CD8-positive, alpha-beta memory T cell (primary cell): Measurements from ENCODE around the gene RAD51B. TPM values are rescaled to one million over a fixed set of nuclear protein-coding genes. Genes with fewer than 3 reads are reported as not detected.
A peak's percentile ranks its signal among the peaks of the same experiment; 100 is the strongest.

Experiments used
- CTCF ChIA-PET: fragments of 350-600 bp; sonication (Branson Sonifier 250); formaldehyde crosslinking; loops from one replicate; lab custom pipeline; 2021; ENCODE audit warnings: antibody characterized with exemption; lab: Charles Lee
- POLR2A ChIA-PET: fragments of 350-600 bp; sonication (Branson Sonifier 250); formaldehyde crosslinking; loops from one replicate; lab custom pipeline; 2021; ENCODE audit warnings: antibody characterized with exemption; lab: Charles Lee
- DNase-seq, 5 donors: peaks; one replicate each; pipeline versions ENCODE4 v3.0.0 to v3.0.0-alpha.2; 2020 to 2022; ENCODE audit warnings: mixed read lengths in 1 of 5
- H3K27ac ChIP-seq: one replicate; pipeline ENCODE4 v1.7.0; 2013; ENCODE audit warnings: low read depth, mild to moderate bottlenecking, low read length, moderate library complexity
- H3K27me3 ChIP-seq: 2 replicates; pipeline ENCODE4 v1.7.0; 2013; ENCODE audit warnings: low read length, mild to moderate bottlenecking; ENCODE audit not compliant: insufficient read depth, poor library complexity, severe bottlenecking
- H3K36me3 ChIP-seq: 2 replicates; pipeline ENCODE4 v1.7.0; 2013; ENCODE audit warnings: mild to moderate bottlenecking, low read length, moderate library complexity; ENCODE audit not compliant: insufficient read depth
- H3K4me1 ChIP-seq: 2 replicates; pipeline ENCODE4 v1.7.0; 2013; ENCODE audit warnings: mild to moderate bottlenecking, low read length, moderate library complexity; ENCODE audit not compliant: insufficient read depth
- H3K4me3 ChIP-seq: 2 replicates; pipeline ENCODE4 v1.7.0; 2013; ENCODE audit warnings: mild to moderate bottlenecking, low read length
- H3K9me3 ChIP-seq: 2 replicates; pipeline ENCODE4 v1.7.0; 2013; ENCODE audit warnings: mild to moderate bottlenecking, low read length
- H3K27ac Mint-ChIP-seq, 8 donors: one replicate each; pipeline ENCODE4 v1.8.0; 2020 to 2021; ENCODE audit warnings: mixed read lengths in 8 of 8, mild to moderate bottlenecking in 6 of 8, inconsistent platforms in 3 of 8, moderate library complexity in 3 of 8
- H3K27me3 Mint-ChIP-seq, 2 donors: one replicate each; pipeline ENCODE4 v1.8.0; 2020 to 2021; ENCODE audit warnings: mixed read lengths in 2 of 2, mild to moderate bottlenecking in 1 of 2, moderate library complexity in 1 of 2
- H3K36me3 Mint-ChIP-seq, 3 donors: one replicate each; pipeline ENCODE4 v1.8.0; 2020 to 2021; ENCODE audit warnings: mixed read lengths in 3 of 3, inconsistent platforms in 1 of 3, mild to moderate bottlenecking in 1 of 3
- H3K4me1 Mint-ChIP-seq, 3 donors: one replicate each; pipeline ENCODE4 v1.8.0; 2020 to 2021; ENCODE audit warnings: mixed read lengths in 3 of 3, inconsistent platforms in 1 of 3, mild to moderate bottlenecking in 1 of 3
- H3K4me3 Mint-ChIP-seq, 7 donors: one replicate each; pipeline ENCODE4 v1.8.0; 2020 to 2021; ENCODE audit warnings: mixed read lengths in 7 of 7, mild to moderate bottlenecking in 6 of 7, moderate library complexity in 4 of 7, inconsistent platforms in 2 of 7
- H3K9me3 Mint-ChIP-seq, 5 donors: one replicate each; pipeline ENCODE4 v1.8.0; 2020 to 2022; ENCODE audit warnings: mixed read lengths in 5 of 5, mild to moderate bottlenecking in 3 of 5, moderate library complexity in 2 of 5, inconsistent platforms in 1 of 5
- polyA plus RNA-seq: library from polyadenylated mRNA; unstranded; fragments of 300-500 nt; fragmentation: Illumina TruSeq; gene quantifications from one replicate; pipeline ENCODE4 v1.2.3, GENCODE V29; 2021
- total RNA-seq, 2 experiments: library from RNA; stranded (reverse); gene quantifications; one replicate each; pipeline ENCODE4 v1.2.3, GENCODE V29; 2021

The RAD51B gene
- total and polyA plus RNA-seq, 3 experiments from 2014 or later, result 15.7 to 22.9 (median 17.4) TPM

DNA sequence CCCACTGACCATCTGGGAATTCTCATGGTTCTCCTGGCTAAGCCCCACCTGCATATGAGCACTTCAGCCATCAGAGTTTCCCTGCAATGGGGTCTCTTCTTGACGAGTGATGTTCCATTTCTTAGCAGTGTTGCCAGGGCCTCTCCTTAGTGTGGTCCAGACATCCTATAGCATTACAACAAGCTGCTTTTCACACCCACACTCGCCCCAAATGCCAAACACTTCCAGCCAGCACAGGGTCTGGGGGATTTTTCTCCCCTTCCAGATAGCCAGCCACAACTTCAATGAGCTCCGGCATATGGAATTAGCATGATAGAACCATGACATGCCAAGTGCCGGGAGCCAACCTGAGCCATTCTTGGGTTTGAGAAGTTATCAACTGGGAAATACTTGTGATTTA is 705.9 kb downstream of the RAD51B start:
- no peak overlapping the region for H3K4me3 Mint-ChIP-seq
- no peak overlapping the region for H3K4me3 ChIP-seq
- no peaks in the 10 kb centered on the region for H3K27me3 ChIP-seq
- H3K4me1 Mint-ChIP-seq, result no peaks in the 10 kb centered on the region
- H3K36me3 Mint-ChIP-seq, result peaks cover 0 to 19% (median 7%) of the 10 kb centered on the region in 3 donors
- H3K4me1 ChIP-seq, result no peaks in the 10 kb centered on the region
- no peak overlapping the region for H3K27ac Mint-ChIP-seq
- H3K27me3 Mint-ChIP-seq, result peaks cover 0 to 3% of the 10 kb centered on the region in 2 donors
- H3K27ac ChIP-seq, result no peak overlapping the region
- peaks cover 8 to 17% (median 9%) of the 10 kb centered on the region in 5 donors for H3K9me3 Mint-ChIP-seq
- no peaks in the 10 kb centered on the region for H3K9me3 ChIP-seq
- H3K36me3 ChIP-seq, result no peaks in the 10 kb centered on the region
- no peak for DNase-seq
- ChIA-PET CTCF (no interaction called here), POLR2A (no interaction called here)

DNA sequence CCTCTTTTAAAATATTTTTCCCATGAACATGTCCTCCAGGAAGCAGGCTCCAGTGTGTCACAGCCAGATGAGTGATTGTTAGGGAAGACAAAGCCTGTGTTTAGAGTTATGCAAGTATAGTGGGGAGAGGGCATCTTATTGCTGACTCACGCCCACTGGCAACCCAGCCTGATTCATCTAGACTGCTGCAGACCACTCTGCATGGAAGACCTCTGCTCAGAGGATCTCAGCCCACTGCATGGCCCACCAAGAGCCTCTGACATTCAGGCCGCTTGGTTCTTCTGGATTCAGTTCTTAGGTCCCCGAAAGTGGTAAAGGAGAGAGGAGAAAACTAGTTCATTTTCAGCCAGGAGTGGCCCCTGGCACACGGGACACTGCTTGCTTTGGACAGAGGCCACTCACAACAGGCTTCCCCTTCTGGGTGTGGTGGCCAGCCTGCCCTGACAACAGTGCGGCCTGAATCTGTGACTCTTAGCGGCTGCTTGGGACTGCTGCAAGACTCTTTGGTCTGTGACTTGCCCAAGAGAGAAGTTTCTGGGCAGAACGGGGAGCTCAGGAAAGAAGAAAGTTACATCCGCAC is 707.0 kb downstream of the RAD51B start:
- no peaks in the 10 kb centered on the region for H3K27me3 Mint-ChIP-seq
- H3K27ac Mint-ChIP-seq, result peak overlapping the region in 1 of 8 donors; percentile 56
- peaks cover 0 to 24% (median 9%) of the 10 kb centered on the region in 3 donors for H3K36me3 Mint-ChIP-seq
- CTCF ChIA-PET, result no interaction called here
- H3K9me3 ChIP-seq, result no peaks in the 10 kb centered on the region
- no peaks in the 10 kb centered on the region for H3K36me3 ChIP-seq
- no peaks in the 10 kb centered on the region for H3K4me1 Mint-ChIP-seq
- no peak overlapping the region for H3K4me3 ChIP-seq
- no peak for DNase-seq
- H3K4me1 ChIP-seq, result no peaks in the 10 kb centered on the region
- POLR2A ChIA-PET, result no interaction called here
- H3K4me3 Mint-ChIP-seq, result no peak overlapping the region
- H3K27ac ChIP-seq, result no peak overlapping the region
- no peaks in the 10 kb centered on the region for H3K27me3 ChIP-seq
- H3K9me3 Mint-ChIP-seq, result peaks cover 13 to 25% (median 15%) of the 10 kb centered on the region in 5 donors

DNA sequence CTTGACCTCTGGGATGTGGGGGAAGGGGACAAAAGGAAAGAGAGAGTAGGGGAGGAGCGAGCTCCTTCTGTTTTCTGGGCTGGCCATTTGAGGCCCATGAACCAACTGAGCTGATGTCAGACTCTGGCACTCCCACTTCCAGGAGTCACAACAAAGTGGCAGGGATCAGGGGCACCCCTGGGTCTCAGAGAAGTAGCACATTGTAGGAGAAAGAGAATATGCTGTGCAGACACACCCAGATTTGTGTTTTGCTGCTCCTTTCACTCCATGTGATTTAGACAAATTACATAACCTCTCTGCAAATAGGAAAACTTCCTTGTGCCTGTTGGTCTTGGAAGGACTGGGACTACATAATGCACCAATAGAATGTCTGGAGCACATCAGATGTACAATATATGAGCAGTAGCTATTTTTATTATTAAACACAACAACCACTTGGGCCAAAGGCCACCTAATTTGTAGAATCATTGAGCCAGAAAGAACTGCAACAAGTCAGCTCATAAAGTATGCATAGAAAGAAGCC is 707.8 kb downstream of the RAD51B start:
- Mint-ChIP-seq H3K36me3 (peaks cover 0 to 27% (median 9%) of the 10 kb centered on the region in 3 donors), H3K9me3 (peaks cover 17 to 27% (median 20%) of the 10 kb centered on the region in 5 donors), H3K4me3 (no peak overlapping the region), H3K27me3 (no peaks in the 10 kb centered on the region), H3K27ac (no peak overlapping the region), H3K4me1 (no peaks in the 10 kb centered on the region)
- H3K27me3 ChIP-seq, result no peaks in the 10 kb centered on the region
- H3K36me3 ChIP-seq, result no peaks in the 10 kb centered on the region
- no peaks in the 10 kb centered on the region for H3K4me1 ChIP-seq
- H3K9me3 ChIP-seq, result no peaks in the 10 kb centered on the region
- POLR2A ChIA-PET, result no interaction called here
- CTCF ChIA-PET, result no interaction called here
- H3K4me3 ChIP-seq, result no peak overlapping the region
- H3K27ac ChIP-seq, result no peak overlapping the region
- DNase-seq, result no peak

DNA sequence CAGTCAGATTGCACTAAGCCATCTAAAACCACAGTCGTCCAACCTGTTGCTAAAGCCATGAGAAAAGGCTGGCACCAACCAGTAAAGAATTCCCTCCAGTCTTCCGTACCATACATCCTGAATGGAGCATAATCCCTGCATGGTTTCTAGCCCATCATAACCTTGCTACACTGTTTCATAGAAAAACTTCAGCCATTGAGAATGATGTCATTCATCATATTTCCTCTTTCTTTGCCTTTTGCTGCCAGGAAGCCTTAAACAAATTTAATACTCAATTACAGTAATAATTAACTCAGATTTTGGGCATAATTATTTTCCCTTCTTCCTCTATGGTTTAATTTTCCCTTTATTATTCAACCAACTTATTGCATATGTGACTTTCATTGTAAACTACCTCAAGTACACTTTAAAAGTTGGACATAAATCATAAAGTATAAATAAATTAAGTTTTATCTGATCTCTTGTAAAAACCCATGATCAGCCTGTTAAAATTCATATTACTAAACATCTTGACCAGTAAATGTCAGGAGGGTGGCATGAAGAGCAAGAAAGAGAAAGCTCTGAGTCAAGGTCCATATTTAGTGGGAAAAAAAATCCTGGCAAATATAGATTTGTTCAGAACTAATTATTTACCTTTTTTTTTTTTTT is 708.6 kb downstream of the RAD51B start:
- Mint-ChIP-seq H3K4me3 (no peak overlapping the region), H3K36me3 (peaks cover 0 to 27% (median 9%) of the 10 kb centered on the region in 3 donors), H3K4me1 (no peaks in the 10 kb centered on the region), H3K27me3 (no peaks in the 10 kb centered on the region), H3K9me3 (peaks cover 17 to 27% (median 20%) of the 10 kb centered on the region in 5 donors), H3K27ac (no peak overlapping the region)
- Histone ChIP-seq H3K27ac (no peak overlapping the region), H3K4me3 (no peak overlapping the region), H3K36me3 (no peaks in the 10 kb centered on the region), H3K4me1 (no peaks in the 10 kb centered on the region), H3K9me3 (no peaks in the 10 kb centered on the region), H3K27me3 (no peaks in the 10 kb centered on the region)
- POLR2A ChIA-PET, result no interaction called here
- CTCF ChIA-PET, result no interaction called here
- DNase-seq, result no peak

DNA sequence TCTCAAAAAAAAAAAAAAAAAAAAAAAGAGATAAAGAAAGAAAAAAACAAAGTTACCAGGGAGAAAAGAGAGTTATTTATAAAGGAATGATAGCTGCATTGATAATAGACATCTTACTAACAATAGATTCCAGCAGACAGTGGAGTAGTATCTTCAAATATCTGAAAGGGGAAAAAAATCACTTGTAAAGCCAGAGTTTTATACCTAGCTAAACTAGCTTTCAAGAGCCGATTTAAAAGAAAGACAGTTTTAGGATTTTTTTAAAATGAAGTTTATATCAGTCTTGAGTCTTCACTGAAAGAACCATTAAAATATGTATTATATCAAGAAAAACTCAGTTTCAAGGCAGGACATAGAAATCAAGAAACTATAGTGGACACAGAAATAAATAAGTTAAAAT is 710.9 kb downstream of the RAD51B start:
- POLR2A ChIA-PET, result interaction anchor here (0.7 kb wide), 1 partner anchor 175 kb away, joined by 3 read pairs; no protein-coding TSS in a partner anchor
- Histone ChIP-seq H3K36me3 (no peaks in the 10 kb centered on the region), H3K4me1 (no peaks in the 10 kb centered on the region), H3K9me3 (no peaks in the 10 kb centered on the region), H3K4me3 (no peak overlapping the region), H3K27me3 (no peaks in the 10 kb centered on the region), H3K27ac (no peak overlapping the region)
- Mint-ChIP-seq H3K27me3 (peaks cover 0 to 2% of the 10 kb centered on the region in 2 donors), H3K36me3 (peaks cover 0 to 17% (median 12%) of the 10 kb centered on the region in 3 donors), H3K27ac (no peak overlapping the region), H3K4me3 (no peak overlapping the region), H3K9me3 (peaks cover 17 to 27% (median 20%) of the 10 kb centered on the region in 5 donors), H3K4me1 (peaks cover 0 to 10% (median 6%) of the 10 kb centered on the region in 3 donors)
- CTCF ChIA-PET, result no interaction called here
- no peak for DNase-seq

DNA sequence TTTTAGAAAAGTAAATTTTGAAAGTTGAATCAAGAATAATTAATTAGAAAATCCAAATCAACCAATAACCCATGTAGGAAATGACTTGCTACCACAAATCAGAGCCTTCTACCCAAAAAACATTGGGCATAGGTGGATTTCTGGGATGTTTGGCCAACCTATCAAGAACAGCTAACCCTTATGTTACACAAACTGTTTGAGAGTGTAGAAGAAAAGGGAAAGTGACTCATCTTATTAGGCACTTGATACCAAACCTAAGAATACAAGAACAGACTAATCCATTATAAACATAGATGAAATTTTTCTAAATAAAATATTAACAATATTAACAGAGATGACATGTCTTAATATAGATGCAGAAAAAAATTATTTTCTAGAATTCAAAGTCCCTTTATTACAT is 712.9 kb downstream of the RAD51B start:
- Histone ChIP-seq H3K27me3 (no peaks in the 10 kb centered on the region), H3K4me1 (no peaks in the 10 kb centered on the region), H3K27ac (no peak overlapping the region), H3K36me3 (no peaks in the 10 kb centered on the region), H3K9me3 (no peaks in the 10 kb centered on the region), H3K4me3 (no peak overlapping the region)
- no peak overlapping the region for H3K4me3 Mint-ChIP-seq
- ChIA-PET CTCF (no interaction called here), POLR2A (no interaction called here)
- H3K27ac Mint-ChIP-seq, result no peak overlapping the region
- peaks cover 0 to 2% of the 10 kb centered on the region in 2 donors for H3K27me3 Mint-ChIP-seq
- peaks cover 0 to 10% (median 6%) of the 10 kb centered on the region in 3 donors for H3K4me1 Mint-ChIP-seq
- no peak for DNase-seq
- H3K36me3 Mint-ChIP-seq, result peaks cover 0 to 13% (median 11%) of the 10 kb centered on the region in 3 donors
- H3K9me3 Mint-ChIP-seq, result peaks cover 17 to 27% (median 20%) of the 10 kb centered on the region in 5 donors

DNA sequence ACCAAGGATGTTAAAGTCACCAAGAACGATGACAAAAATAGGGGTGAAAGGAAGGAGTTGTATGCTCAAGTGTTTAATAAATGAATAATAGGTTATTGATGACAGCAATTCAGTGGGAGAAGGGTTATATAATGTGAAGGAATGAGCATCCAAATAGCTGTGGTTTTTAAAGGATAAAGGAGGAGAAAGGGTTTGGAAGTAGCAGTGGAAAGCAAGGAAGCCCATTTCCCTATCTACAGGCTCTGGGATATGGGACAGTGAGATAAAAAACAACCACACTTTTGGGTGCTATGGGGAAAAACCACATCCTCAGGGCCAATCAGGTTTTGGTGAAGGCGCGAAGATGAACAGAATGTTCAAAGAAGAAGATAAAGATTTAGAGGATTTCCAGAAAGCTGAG is 714.7 kb downstream of the RAD51B start:
- Mint-ChIP-seq H3K4me1 (peaks cover 0 to 10% (median 6%) of the 10 kb centered on the region in 3 donors), H3K27ac (peak overlapping the region in 1 of 8 donors; percentile 35), H3K36me3 (peaks cover 0 to 13% (median 10%) of the 10 kb centered on the region in 3 donors), H3K27me3 (peaks cover 0 to 2% of the 10 kb centered on the region in 2 donors), H3K9me3 (peaks cover 16 to 22% (median 20%) of the 10 kb centered on the region in 5 donors), H3K4me3 (no peak overlapping the region)
- no peaks in the 10 kb centered on the region for H3K27me3 ChIP-seq
- H3K4me1 ChIP-seq, result no peaks in the 10 kb centered on the region
- no peaks in the 10 kb centered on the region for H3K36me3 ChIP-seq
- H3K4me3 ChIP-seq, result no peak overlapping the region
- ChIA-PET CTCF (interaction anchor here (1.2 kb wide), 1 partner anchor 14 kb away, joined by 3 read pairs; no protein-coding TSS in a partner anchor), POLR2A (interaction anchor here (0.6 kb wide), 1 partner anchor 259 kb away, joined by 3 read pairs; the partner anchor contains the start of gene ZFP36L1)
- H3K27ac ChIP-seq, result no peak overlapping the region
- no peak for DNase-seq
- no peaks in the 10 kb centered on the region for H3K9me3 ChIP-seq
